Right cardiac atrium (tissue), 5 donors: ENCODE data around the gene PRIM2. TPM values are rescaled to one million over a fixed set of nuclear protein-coding genes. Genes with fewer than 3 reads are reported as not detected.
"Not testable (repeated sequence)": the region's sequence is repeated elsewhere in the genome, so short reads cannot be mapped to it uniquely, and the experiment has no call there.

Experiments used
- ATAC-seq, 2 donors: fragments of 200-7000 bp; cut with Tn5 transposase; one replicate each; pipeline versions ENCODE4 v1.8.0 to v1.9.1; 2020; ENCODE audit warnings: moderate library complexity in 2 of 2, mild to moderate bottlenecking in 1 of 2
- DNase-seq, 3 donors: peaks; one replicate each; pipeline ENCODE4 v3.0.0-alpha.2; 2020
- H3K27ac ChIP-seq: one replicate; pipeline ENCODE4 v1.5.1; 2013; ENCODE audit warnings: mild to moderate bottlenecking, low read length, control low read depth, moderate library complexity
- H3K27me3 ChIP-seq: one replicate; pipeline ENCODE4 v1.6.1; 2013; ENCODE audit not compliant: control insufficient read depth, insufficient read depth
- H3K4me1 ChIP-seq: one replicate; pipeline ENCODE4 v1.6.1; 2013; ENCODE audit warnings: low read length; ENCODE audit not compliant: control insufficient read depth, insufficient read depth
- H3K4me3 ChIP-seq: one replicate; pipeline ENCODE4 v1.5.1; 2013; ENCODE audit warnings: low read length, control low read depth
- H3K9me3 ChIP-seq: one replicate; pipeline ENCODE4 v1.6.1; 2013; ENCODE audit warnings: low read length; ENCODE audit not compliant: control insufficient read depth
- WGBS: extraction: QIAGEN DNeasy Blood & Tissue Kit; methylation state at CpG from one replicate; pipeline ENCODE4 v1.1.7; 2013; 5-methylcytosine and 5-hydroxymethylcytosine counted together
- intact Hi-C, 4 donors: fragments of 100-400 bp; cut with DNase I; formaldehyde crosslinking; loops; one replicate each; pipeline versions ENCODE4 v1.11.0 to v1.14.0; 2022 to 2023
- polyA plus RNA-seq: library from polyadenylated mRNA; stranded (reverse); fragments of 200-250 nt; gene quantifications from one replicate; pipeline ENCODE4 v1.2.3, GENCODE V29; 2013
- total RNA-seq, 4 donors: library from RNA; stranded (reverse); fragmentation: NEBNext Ultra II Directional; extraction: Animal tissue kit (Norgen Biotek cat#: 25700); gene quantifications; one replicate each; pipeline ENCODE4 v1.2.1, GENCODE V29; 2021
- donor health status: healthy with polysubstance abuse.
- donor health status: DM: no; HTN: yes; CAD: no.
- donor health status: DM: no; HTN: no; CAD: no.
- donor health status: DM: no; HTN: yes; CAD: no; lungs with severe emphysema.
- donor health status: DM: yes; HTN: yes; CAD: no.

The PRIM2 gene
- total and polyA plus RNA-seq, 5 donors = 3.1 to 6.7 (median 4.8) TPM

DNA sequence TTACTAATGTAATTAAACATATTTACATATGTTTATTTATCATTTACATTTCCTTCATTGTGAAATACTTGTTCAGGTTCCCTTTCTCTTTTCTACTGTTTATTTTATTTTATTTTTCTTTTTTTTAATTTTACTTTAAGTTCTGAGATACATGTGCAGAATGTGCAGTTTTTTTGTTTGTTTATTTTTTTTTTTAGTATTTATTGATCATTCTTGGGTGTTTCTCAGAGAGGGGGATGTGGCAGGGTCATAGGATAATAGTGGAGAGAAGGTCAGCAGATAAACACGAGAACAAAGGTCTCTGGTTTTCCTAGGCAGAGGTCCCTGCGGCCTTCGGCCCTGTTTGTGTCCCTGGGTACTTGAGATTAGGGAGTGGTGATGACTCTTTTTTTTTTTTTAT is 8.7 kb upstream of the PRIM2 start:
- H3K27me3 ChIP-seq, H3K4me3 ChIP-seq, intact Hi-C loops, DNase-seq, H3K4me1 ChIP-seq, H3K27ac ChIP-seq, ATAC-seq, H3K9me3 ChIP-seq: not testable (repeated sequence)
- 85% methylated on average over 2 of the region's 3 CpGs for WGBS

DNA sequence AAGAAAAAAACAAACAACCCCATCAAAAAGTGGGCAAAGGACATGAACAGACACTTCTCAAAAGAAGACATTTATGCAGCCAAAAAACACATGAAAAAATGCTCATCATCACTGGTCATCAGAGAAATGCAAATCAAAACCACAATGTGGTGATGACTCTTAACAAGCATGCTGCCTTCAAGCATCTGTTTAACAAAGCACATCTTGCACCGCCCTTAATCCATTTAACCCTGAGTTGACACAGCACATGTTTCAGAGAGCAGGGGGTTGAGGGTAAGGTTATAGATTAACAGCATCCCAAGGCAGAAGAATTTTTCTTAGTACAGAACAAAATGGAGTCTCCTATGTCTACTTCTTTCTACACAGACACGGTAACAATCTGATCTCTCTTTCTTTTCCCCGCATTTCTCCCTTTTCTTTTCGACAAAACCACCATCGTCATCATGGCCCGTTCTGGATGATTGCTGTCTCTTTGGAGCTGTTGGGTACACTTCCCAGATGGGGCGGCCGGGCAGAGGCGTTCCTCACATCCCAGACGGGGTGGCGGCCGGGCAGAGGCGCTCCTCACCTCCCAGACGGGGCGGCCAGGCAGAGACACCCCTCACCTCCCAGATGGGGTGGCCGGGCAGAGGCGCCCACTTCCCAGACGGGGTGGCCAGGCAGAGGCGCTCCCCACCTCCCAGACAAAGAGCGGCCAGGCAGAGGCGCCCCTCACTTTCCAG is 7.2 kb upstream of the PRIM2 start:
- H3K27ac ChIP-seq, H3K4me3 ChIP-seq, H3K9me3 ChIP-seq, DNase-seq, H3K27me3 ChIP-seq, H3K4me1 ChIP-seq, ATAC-seq: not testable (repeated sequence)
- 96% methylated on average over 21 of the region's 21 CpGs for WGBS
- intact Hi-C loops = loop anchor here in 3 of 4 donors (10.0 kb wide), 3 partner anchors 85 to 405 kb away; partner anchors contain the start of genes BAG2 (in 2 of the 3) and RAB23 (in 1 of the 3)

DNA sequence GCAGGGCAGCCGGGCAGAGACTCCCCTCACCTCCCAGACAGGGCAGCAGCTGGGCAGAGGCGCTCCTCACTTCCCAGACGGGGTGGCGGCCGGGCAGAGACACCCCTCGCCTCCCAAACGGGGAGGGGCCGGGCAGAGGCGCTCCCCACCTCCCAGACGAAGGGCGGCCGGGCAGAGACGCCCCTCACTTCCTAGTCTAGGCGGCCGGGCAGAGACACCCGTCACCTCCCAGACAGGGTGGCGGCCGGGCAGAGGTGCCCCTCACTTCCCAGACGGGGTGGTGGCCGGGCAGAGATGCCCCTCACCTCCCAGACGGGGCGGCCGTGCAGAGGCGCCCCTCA is 6.6 kb upstream of the PRIM2 start:
- no peak for ATAC-seq
- Histone ChIP-seq H3K27ac (no peak overlapping the region), H3K4me1 (peaks cover 1% of the 10 kb centered on the region), H3K9me3 (no peaks in the 10 kb centered on the region), H3K27me3 (no peaks in the 10 kb centered on the region), H3K4me3 (no peak overlapping the region)
- DNase-seq = no peak
- intact Hi-C loops = loop anchor here in 3 of 4 donors (10.0 kb wide), 3 partner anchors 86 to 406 kb away; partner anchors contain the start of genes BAG2 (in 2 of the 3) and RAB23 (in 1 of the 3)
- 94% methylated on average over 24 of the region's 24 CpGs for whole genome bisulfite sequencing

DNA sequence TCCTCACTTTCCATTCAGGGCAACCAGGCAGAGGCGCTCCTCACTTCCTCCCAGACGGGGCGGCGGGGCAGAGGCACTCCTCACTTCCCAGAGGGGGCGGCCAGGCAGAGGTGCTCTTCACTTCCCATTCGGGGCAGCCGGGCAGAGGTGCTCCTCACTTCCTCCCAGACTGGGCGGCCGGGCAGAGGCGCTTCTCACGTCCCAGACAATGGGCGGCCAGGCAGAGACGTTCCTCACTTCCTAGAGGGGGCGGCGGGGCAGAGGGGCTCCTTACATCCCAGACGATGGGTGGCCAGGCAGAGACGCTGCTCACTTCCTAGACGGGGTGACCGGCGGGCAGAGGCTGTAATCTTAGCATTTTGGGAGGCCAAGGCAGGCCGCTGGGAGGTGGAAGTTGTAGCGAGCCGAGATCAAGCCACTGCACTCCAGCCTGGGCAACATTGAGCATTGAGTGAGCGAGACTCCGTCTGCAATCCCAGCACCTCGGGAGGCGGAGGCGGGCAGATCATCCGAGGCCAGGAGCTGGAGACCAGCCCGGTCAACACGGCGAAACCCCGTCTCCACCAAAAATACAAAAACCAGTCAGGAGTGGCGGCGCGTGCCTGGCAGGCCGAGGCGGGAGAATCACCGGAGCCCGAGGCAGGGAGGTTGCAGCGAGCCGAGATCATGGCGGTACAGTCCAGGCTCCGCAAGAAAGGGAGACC is 6.0 kb upstream of the PRIM2 start:
- H3K27me3 ChIP-seq, H3K27ac ChIP-seq, H3K9me3 ChIP-seq, ATAC-seq, H3K4me3 ChIP-seq, H3K4me1 ChIP-seq: not testable (repeated sequence)
- DNase-seq = peak in 2 of 3 donors; percentile 39 to 65
- intact Hi-C loops = loop anchor here in 3 of 4 donors (10.0 kb wide), 3 partner anchors 87 to 407 kb away; partner anchors contain the start of genes BAG2 (in 2 of the 3) and RAB23 (in 1 of the 3)
- 93% methylated on average over 44 of the region's 44 CpGs for WGBS

DNA sequence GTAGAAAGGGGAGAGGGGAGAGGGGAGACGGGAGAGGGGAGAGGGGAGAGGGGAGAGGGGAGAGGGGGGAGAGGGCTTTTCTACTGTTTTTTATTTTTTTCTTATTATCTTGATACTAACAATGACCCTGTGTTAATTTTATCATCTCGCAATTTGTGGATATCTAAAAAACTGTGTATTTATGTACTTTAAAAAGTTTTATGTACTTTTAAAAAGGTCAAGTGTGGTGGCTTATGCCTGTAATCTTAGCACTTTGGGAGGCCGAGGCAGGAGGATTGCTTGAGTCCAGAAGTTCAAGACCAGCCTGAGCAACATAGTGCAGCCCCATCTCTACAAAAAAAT is 5.5 kb upstream of the PRIM2 start:
- 61% methylated on average over 3 of the region's 3 CpGs for WGBS
- ATAC-seq (no peak), DNase-seq (no peak)
- Histone ChIP-seq H3K27ac (no peak overlapping the region), H3K4me1 (peaks cover 1% of the 10 kb centered on the region), H3K9me3 (no peaks in the 10 kb centered on the region), H3K4me3 (no peak overlapping the region), H3K27me3 (no peaks in the 10 kb centered on the region)
- intact Hi-C loops = loop anchor here in 3 of 4 donors (10.0 kb wide), 3 partner anchors 87 to 407 kb away; partner anchors contain the start of genes BAG2 (in 2 of the 3) and RAB23 (in 1 of the 3)

DNA sequence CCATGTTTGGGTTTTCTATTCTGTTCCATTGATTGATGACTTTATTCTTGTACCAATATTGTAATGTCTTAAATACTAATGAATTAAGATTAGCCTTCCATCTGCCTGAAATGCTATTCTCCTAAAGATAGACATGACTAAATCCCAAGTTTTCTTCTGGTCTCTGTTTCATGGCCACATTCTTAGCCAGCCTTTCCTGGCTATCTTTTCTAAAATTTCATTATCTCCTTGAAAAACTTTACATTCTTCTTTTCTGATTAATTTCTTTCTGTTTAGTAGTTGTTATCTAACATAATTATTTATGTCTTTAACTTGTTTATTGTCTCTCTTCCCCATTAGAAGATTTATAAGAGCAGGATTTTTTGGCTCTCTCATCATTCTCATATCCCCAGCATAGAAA is 4.4 kb upstream of the PRIM2 start:
- ATAC-seq (no peak), DNase-seq (no peak)
- intact Hi-C loops = loop anchor here in 3 of 4 donors (10.0 kb wide), 3 partner anchors 88 to 408 kb away; partner anchors contain the start of genes BAG2 (in 2 of the 3) and RAB23 (in 1 of the 3)
- Histone ChIP-seq H3K27me3 (no peaks in the 10 kb centered on the region), H3K27ac (no peak overlapping the region), H3K4me3 (no peak overlapping the region), H3K9me3 (no peaks in the 10 kb centered on the region), H3K4me1 (peaks cover 5% of the 10 kb centered on the region)

DNA sequence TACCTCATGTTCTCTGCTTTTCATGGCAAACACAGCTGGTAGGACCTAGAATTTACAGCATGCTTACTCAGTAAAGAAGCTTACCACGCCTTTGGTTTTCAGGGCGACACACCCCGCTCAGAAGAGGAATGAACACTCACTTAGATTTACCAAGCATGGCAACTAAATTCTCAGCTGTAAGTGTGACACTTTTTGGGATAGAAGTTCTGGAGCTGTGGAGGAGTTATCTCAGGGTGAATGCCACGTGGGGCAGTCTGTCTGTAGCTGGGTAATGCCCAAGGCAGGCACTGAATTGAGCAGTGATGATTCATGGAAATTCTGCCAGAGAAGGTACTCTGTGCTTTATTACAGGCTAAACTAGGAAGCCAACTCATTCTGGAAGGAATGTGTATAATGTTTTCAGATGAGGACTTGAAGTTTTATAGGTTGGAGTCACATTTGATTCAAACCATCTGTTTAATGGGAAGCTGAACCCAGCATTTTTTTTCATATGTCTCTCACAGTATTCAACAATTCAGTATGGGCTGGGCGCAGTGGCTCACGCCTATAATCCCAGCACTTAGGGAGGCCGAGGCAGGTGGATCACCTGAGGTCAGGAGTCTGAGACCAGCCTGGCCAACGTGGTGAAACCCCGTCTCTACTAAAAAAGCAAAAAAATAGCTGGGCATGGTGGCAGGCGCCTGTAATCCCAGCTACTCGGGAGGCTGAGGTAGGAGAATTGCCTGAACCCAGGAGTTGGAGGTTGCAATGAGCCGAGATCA is 3.5 kb upstream of the PRIM2 start:
- Histone ChIP-seq H3K27me3 (no peaks in the 10 kb centered on the region), H3K4me1 (peaks cover 6% of the 10 kb centered on the region), H3K9me3 (no peaks in the 10 kb centered on the region), H3K4me3 (no peak overlapping the region), H3K27ac (no peak overlapping the region)
- DNase-seq = peak in 1 of 3 donors; percentile 36
- no peak for ATAC-seq
- intact Hi-C loops = loop anchor here in 3 of 4 donors (10.0 kb wide), 3 partner anchors 89 to 409 kb away; partner anchors contain the start of genes BAG2 (in 2 of the 3) and RAB23 (in 1 of the 3)
- 75% methylated on average over 12 of the region's 12 CpGs for WGBS

DNA sequence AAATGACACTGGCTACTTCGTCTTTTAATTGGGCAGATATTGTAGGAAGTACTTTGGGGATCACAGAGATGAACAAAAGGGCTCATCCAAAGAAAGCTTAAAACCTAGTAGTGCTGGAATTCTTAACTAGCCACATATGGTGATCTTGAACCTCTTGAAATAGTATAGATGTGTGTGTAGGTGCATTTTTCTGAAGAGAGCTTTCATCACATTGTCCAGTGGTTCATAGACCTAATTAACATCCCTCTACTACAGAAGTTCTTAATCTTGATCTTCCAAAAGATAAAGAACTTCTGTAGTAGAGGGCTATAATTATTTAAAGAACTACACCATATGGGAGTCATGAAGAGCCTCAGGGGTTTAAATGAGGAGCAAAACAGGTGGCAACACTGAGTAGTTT is 2.3 kb upstream of the PRIM2 start:
- peaks cover 6% of the 10 kb centered on the region for H3K4me1 ChIP-seq
- intact Hi-C loops = loop anchor here in 3 of 4 donors (5.0 to 10.0 kb wide), 4 partner anchors 90 to 413 kb away; partner anchors contain the start of genes BAG2 (in 2 of the 3) and RAB23 (in 1 of the 3)
- no peak for DNase-seq
- H3K4me3 ChIP-seq = no peak overlapping the region
- no peaks in the 10 kb centered on the region for H3K9me3 ChIP-seq
- no peak overlapping the region for H3K27ac ChIP-seq
- ATAC-seq = no peak
- H3K27me3 ChIP-seq = no peaks in the 10 kb centered on the region
- WGBS = 76% methylated on average over 1 of the region's 1 CpG

DNA sequence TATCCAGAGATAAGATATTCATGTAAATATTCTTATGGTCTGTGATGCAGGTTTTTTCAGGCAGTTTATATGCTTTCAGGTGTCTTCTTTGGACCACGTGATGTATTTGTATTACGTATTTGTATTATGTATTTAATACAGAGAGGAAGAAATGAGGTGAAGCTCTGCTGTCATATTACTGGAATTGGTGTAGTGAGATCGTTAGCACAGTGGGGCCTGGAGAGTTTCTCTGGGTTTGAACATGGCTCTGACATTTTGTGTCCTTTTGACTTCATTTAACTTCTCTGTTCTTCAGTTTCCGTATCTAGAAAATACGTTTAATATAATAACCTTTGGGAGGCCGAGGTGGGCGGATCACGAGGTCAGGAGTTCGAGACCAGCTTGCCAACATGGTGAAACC is 1.6 kb upstream of the PRIM2 start:
- DNase-seq (no peak), ATAC-seq (no peak)
- WGBS = 70% methylated on average over 9 of the region's 9 CpGs
- Histone ChIP-seq H3K27ac (no peak overlapping the region), H3K27me3 (no peaks in the 10 kb centered on the region), H3K4me3 (no peak overlapping the region), H3K4me1 (peaks cover 6% of the 10 kb centered on the region), H3K9me3 (no peaks in the 10 kb centered on the region)
- intact Hi-C loops = loop anchor here in 3 of 4 donors (2.0 to 10.0 kb wide), 5 partner anchors 91 to 414 kb away; partner anchors contain the start of genes BAG2 (in 2 of the 3) and RAB23 (in 1 of the 3)

DNA sequence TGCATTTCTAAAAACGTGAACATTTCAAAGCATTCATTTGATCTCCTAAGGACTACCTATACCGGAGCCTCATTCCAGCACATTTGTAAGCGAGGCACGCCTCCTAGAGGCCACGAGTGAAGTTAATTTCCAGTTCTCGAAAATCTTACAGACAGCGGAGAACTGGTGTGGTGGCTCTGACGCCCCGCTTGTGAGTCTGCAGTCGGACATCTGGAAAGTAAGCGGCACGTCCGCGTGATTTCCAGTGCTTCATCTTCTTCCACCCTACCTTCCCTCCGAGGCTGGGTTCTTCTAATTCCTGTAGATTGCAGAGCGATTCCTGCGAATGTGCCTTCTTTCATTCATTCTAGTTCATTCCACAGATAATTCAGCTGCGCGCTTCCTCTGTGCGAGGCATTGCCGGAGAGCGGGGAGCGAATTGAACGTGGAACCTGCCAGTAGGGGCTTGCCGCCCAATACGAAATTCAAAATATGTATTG is 810 bp upstream of the PRIM2 start:
- intact Hi-C loops = loop anchor here in 3 of 4 donors (2.0 to 10.0 kb wide), 5 partner anchors 92 to 414 kb away; partner anchors contain the start of genes BAG2 (in 2 of the 3) and RAB23 (in 1 of the 3)
- Histone ChIP-seq H3K27me3 (no peaks in the 10 kb centered on the region), H3K9me3 (no peaks in the 10 kb centered on the region), H3K27ac (peak overlapping the region; percentile 72), H3K4me3 (peak overlapping the region; percentile 96), H3K4me1 (peaks cover 6% of the 10 kb centered on the region)
- ATAC-seq (peak; percentile 94 to 97), DNase-seq (peak; percentile 80 to 91 (median 84))
- under 1% methylated on average over 26 of the region's 26 CpGs for WGBS
